PC-9 (cell line): ENCODE results near the gene SCML2. TPM values are rescaled to one million over a fixed set of nuclear protein-coding genes. Genes with fewer than 3 reads are reported as not detected.

ENCODE experiments used
- BruUV-seq: library from RNA; stranded (reverse); fragments of 400-500 nt; replicated peaks from 2 replicates; lab custom pipeline; 2021; lab: Mats Ljungman, UMichigan
- CTCF ChIA-PET: fragments of 300-600 bp; sonication (Branson Sonifier 250); formaldehyde crosslinking; loops from one replicate; lab custom pipeline; 2022; ENCODE audit warnings: antibody characterized with exemption; lab: Charles Lee
- POLR2A ChIA-PET: fragments of 300-600 bp; sonication (Branson Sonifier 250); formaldehyde crosslinking; loops from one replicate; lab custom pipeline; 2022; ENCODE audit warnings: antibody characterized with exemption; ENCODE audit not compliant: unreplicated experiment; lab: Charles Lee
- DNase-seq, 2 experiments: peaks; one replicate each; pipeline versions ENCODE4 v3.0.0 to v3.0.0-alpha.2; 2015 to 2022; ENCODE audit warnings: mixed read lengths in 1 of 2
- H2AFZ ChIP-seq: fragments of 200-600 bp; sonication (generic); 2 replicates; pipeline ENCODE4 v1.8.1; 2017; ENCODE audit warnings: antibody characterized with exemption
- H3F3A ChIP-seq: fragments of 200-600 bp; sonication (generic); 2 replicates; pipeline ENCODE4 v1.8.1; 2017; ENCODE audit warnings: antibody characterized with exemption, mild to moderate bottlenecking, low read depth; ENCODE audit not compliant: insufficient read depth
- H3K27ac ChIP-seq: fragments of 200-600 bp; sonication (generic); 2 replicates; pipeline ENCODE4 v1.6.1; 2016; ENCODE audit warnings: mixed run types
- H3K27me3 ChIP-seq: fragments of 200-600 bp; sonication (generic); 2 replicates; pipeline ENCODE4 v1.6.1; 2016; ENCODE audit warnings: low read depth, mixed run types; ENCODE audit not compliant: insufficient read depth
- H3K36me3 ChIP-seq: fragments of 200-600 bp; sonication (generic); 2 replicates; pipeline ENCODE4 v1.6.1; 2016; ENCODE audit warnings: low read depth, mixed run types
- H3K4me1 ChIP-seq: fragments of 200-600 bp; sonication (generic); replicated peaks from 2 replicates; pipeline ENCODE4 v1.6.1; 2016; ENCODE audit warnings: mixed run types; ENCODE audit not compliant: insufficient read depth
- H3K4me2 ChIP-seq: fragments of 200-600 bp; sonication (generic); 2 replicates; pipeline ENCODE4 v1.6.1; 2017; ENCODE audit warnings: mixed run types
- H3K4me3 ChIP-seq: fragments of 200-600 bp; sonication (generic); 2 replicates; pipeline ENCODE4 v1.6.1; 2016; ENCODE audit warnings: mixed run types
- H3K79me2 ChIP-seq: fragments of 200-600 bp; sonication (generic); 2 replicates; pipeline ENCODE4 v1.6.1; 2017; ENCODE audit warnings: low read depth, mixed run types
- H3K9me2 ChIP-seq: fragments of 200-600 bp; sonication (generic); 2 replicates; pipeline ENCODE4 v1.8.1; 2017; ENCODE audit warnings: mild to moderate bottlenecking; ENCODE audit not compliant: insufficient read depth
- H3K9me3 ChIP-seq: fragments of 200-600 bp; sonication (generic); 2 replicates; pipeline ENCODE4 v1.8.1; 2016; ENCODE audit warnings: low read depth; ENCODE audit not compliant: insufficient read depth
- H4K20me1 ChIP-seq: fragments of 200-600 bp; sonication (generic); 2 replicates; pipeline ENCODE4 v1.8.1; 2017; ENCODE audit not compliant: insufficient read depth
- EZH2 ChIP-seq: fragments of 200-600 bp; sonication (generic); IDR thresholded peaks from 2 replicates; pipeline ENCODE4 v1.8.0; 2017; ENCODE audit warnings: antibody characterized with exemption, low read depth
- intact Hi-C: fragments of 100-400 bp; cut with micrococcal nuclease; formaldehyde crosslinking; loops from one replicate; pipeline ENCODE4 v1.10.0; 2022; ENCODE audit not compliant: unreplicated experiment
- total RNA-seq: library from RNA; stranded (reverse); gene quantifications from 2 replicates; pipeline ENCODE4 v1.2.3, GENCODE V29; 2021
- TF ChIP-seq, protein P1 (sequence below): fragments of 200-600 bp; sonication (generic); conservative IDR thresholded peaks from 2 replicates; pipeline ENCODE4 v1.6.1; 2017; ENCODE audit warnings: mixed run types, antibody characterized with exemption, mild to moderate bottlenecking, moderate library complexity

Gene SCML2
- total RNA-seq, 1 experiment from 2014 or later, result 0.92 TPM

DNA sequence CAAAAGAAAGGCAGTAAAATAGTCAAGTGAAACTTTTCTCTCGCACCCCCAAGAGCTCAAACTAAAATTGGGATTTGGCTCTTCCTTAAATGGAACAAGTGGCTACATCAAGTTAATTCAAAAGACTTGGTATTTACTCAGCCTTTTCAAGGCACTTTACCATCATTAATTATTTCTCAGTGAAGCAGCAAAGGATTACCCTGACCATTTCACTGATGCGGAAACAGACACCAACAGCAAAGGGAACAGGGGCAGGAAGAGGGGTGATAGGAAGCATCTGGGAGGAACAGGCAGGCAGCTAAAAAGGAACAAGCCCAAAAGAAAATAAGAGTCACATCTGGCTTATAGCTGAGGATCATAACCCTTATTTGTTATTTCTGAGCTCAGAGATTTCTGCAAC, 2.7 kb downstream of the SCML2 start:
- TF ChIP-seq, protein P1, sequence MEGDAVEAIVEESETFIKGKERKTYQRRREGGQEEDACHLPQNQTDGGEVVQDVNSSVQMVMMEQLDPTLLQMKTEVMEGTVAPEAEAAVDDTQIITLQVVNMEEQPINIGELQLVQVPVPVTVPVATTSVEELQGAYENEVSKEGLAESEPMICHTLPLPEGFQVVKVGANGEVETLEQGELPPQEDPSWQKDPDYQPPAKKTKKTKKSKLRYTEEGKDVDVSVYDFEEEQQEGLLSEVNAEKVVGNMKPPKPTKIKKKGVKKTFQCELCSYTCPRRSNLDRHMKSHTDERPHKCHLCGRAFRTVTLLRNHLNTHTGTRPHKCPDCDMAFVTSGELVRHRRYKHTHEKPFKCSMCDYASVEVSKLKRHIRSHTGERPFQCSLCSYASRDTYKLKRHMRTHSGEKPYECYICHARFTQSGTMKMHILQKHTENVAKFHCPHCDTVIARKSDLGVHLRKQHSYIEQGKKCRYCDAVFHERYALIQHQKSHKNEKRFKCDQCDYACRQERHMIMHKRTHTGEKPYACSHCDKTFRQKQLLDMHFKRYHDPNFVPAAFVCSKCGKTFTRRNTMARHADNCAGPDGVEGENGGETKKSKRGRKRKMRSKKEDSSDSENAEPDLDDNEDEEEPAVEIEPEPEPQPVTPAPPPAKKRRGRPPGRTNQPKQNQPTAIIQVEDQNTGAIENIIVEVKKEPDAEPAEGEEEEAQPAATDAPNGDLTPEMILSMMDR, result no peak
- TF ChIP-seq EZH2, result no peak
- no TSS peak for BruUV-seq
- no peaks in the 10 kb centered on the region for H3K79me2 ChIP-seq
- no peak overlapping the region for H3K4me2 ChIP-seq
- peaks cover 13% of the 10 kb centered on the region for H3K27me3 ChIP-seq
- H3K9me3 ChIP-seq, result no peaks in the 10 kb centered on the region
- no peaks in the 10 kb centered on the region for H3K9me2 ChIP-seq
- H3K4me1 ChIP-seq, result no peaks in the 10 kb centered on the region
- no peak for DNase-seq
- H3F3A ChIP-seq, result no peaks in the 10 kb centered on the region
- H2AFZ ChIP-seq, result no peak overlapping the region
- no peak overlapping the region for H3K27ac ChIP-seq
- ChIA-PET POLR2A (no interaction called here), CTCF (no interaction called here)
- intact Hi-C loops, result no loop called here
- H4K20me1 ChIP-seq, result no peaks in the 10 kb centered on the region
- H3K4me3 ChIP-seq, result no peak overlapping the region
- no peaks in the 10 kb centered on the region for H3K36me3 ChIP-seq

DNA sequence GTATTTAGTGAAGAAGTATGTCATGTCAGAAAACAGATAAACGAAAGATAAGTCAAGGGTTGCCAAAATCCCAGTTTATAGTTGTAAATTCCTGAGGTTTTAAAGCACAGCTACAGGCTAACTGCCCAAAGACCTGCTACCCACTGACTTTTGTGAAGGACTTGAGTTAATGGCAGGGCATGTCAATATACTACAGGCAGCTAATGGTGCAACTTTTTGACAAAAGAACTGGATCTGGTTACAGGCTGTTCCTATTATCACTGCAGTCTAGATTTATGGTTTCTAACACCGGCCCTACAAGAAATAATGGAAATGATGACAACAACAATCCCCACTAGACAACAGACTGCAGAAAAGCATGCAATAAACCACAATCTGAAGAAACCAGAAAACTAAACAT, 6.4 kb downstream of the SCML2 start:
- Histone ChIP-seq H3F3A (no peaks in the 10 kb centered on the region), H2AFZ (no peak overlapping the region), H3K9me2 (no peaks in the 10 kb centered on the region), H3K79me2 (no peaks in the 10 kb centered on the region), H3K9me3 (no peaks in the 10 kb centered on the region), H3K4me2 (no peak overlapping the region), H3K4me3 (no peak overlapping the region), H3K4me1 (no peaks in the 10 kb centered on the region), H3K36me3 (no peaks in the 10 kb centered on the region), H3K27ac (no peak overlapping the region), H3K27me3 (peaks cover 5% of the 10 kb centered on the region; the same call in 1 of the 2 replicates), H4K20me1 (no peaks in the 10 kb centered on the region)
- ChIA-PET POLR2A (no interaction called here), CTCF (no interaction called here)
- no peak for DNase-seq
- intact Hi-C loops, result no loop called here
- no peak for TF ChIP-seq EZH2
- BruUV-seq, result no TSS peak

DNA sequence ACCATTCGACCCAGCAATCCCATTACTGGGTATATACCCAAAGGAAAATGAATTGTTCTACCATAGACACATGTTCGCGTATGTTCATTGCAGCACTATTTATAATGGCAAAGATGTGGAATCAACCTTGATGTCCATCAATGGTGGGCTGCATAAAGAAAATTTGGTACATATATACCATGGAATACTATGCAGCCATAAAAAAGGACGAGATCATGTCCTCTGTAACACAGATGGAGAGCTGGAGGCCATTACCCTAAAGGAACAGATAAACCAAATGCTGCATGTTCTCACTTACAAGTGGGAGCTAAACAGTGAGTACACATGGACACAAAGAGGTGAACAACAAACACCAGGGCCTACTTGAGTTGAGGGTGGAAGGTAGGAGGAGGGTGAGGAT, 45.1 kb downstream of the SCML2 start:
- Histone ChIP-seq H3K79me2 (no peaks in the 10 kb centered on the region), H3K27me3 (no peaks in the 10 kb centered on the region), H3K27ac (no peak overlapping the region), H3K9me3 (no peaks in the 10 kb centered on the region), H3K4me1 (no peaks in the 10 kb centered on the region), H2AFZ (no peak overlapping the region), H3K4me3 (no peak overlapping the region), H3F3A (no peaks in the 10 kb centered on the region), H3K36me3 (no peaks in the 10 kb centered on the region), H3K9me2 (no peaks in the 10 kb centered on the region), H4K20me1 (no peaks in the 10 kb centered on the region), H3K4me2 (no peak overlapping the region)
- ChIA-PET CTCF (interaction anchor here (0.7 kb wide), 1 partner anchor 1066 kb away, joined by 6 read pairs; no protein-coding TSS in a partner anchor), POLR2A (no interaction called here)
- no peak for DNase-seq
- intact Hi-C loops, result no loop called here
- BruUV-seq, result no TSS peak
- TF ChIP-seq EZH2, result no peak
- TF ChIP-seq, protein P1, result no peak

DNA sequence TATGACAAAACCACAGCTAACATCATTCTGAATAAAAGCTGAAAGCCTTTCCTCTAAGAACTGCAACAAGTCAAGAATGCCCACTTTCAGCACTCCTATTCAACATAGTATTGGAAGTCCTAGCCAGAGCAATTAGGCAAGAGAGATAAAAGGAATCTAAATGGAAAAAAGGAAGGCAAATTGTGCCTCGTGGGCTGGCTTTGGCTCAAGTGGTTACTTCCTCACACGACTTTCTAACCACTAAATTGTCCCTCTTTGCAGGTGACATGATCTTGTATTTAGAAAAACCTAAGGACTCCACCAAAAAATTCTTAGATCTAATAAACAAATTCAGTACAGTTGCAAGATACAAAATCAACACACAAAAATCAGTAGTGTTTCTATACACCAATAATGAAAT, 57.2 kb downstream of the SCML2 start:
- Histone ChIP-seq H4K20me1 (no peaks in the 10 kb centered on the region), H3K4me3 (no peak overlapping the region), H3K79me2 (no peaks in the 10 kb centered on the region), H3F3A (no peaks in the 10 kb centered on the region), H3K4me1 (no peaks in the 10 kb centered on the region), H3K4me2 (no peak overlapping the region), H3K9me3 (no peaks in the 10 kb centered on the region), H3K9me2 (no peaks in the 10 kb centered on the region), H3K27ac (no peak overlapping the region), H2AFZ (no peak overlapping the region), H3K27me3 (no peaks in the 10 kb centered on the region), H3K36me3 (no peaks in the 10 kb centered on the region)
- DNase-seq, result no peak
- ChIA-PET POLR2A (no interaction called here), CTCF (no interaction called here)
- TF ChIP-seq, protein P1, result no peak
- TF ChIP-seq EZH2, result no peak
- BruUV-seq, result no TSS peak
- intact Hi-C loops, result no loop called here
